Activated gamma-delta T cell treated with anti-CD3 and anti-CD28 coated beads, Interleukin-2, amount 50 U/mL, for 16 hours (primary cell): ENCODE measurements around the gene ZNF532.
"Not testable (repeated sequence)": the region's sequence is repeated elsewhere in the genome, so short reads cannot be mapped to it uniquely, and the experiment has no call there.

ENCODE experiments used
- DNase-seq: peaks from one replicate; pipeline ENCODE4 v3.0.0-alpha.2; 2020; ENCODE audit warnings: low read depth

Gene ZNF532

GRCh38 chr18:58864146-58865032 lies at the start of gene ZNF532:
ZNF532 (plus strand) TSS chr18:58864877. CDS start in a region left out here.
- DNase-seq = no peak

- DNase-seq = no peak
These were observed 45.6 kb upstream of the ZNF532 start for GRCh38 chr18:58819051-58819450.

GRCh38 chr18:58820251-58820650 lies 44.4 kb upstream of the ZNF532 start:
- DNase-seq = no peak

- no peak for DNase-seq
These were observed 41.7 kb upstream of the ZNF532 start for GRCh38 chr18:58822944-58823343.

GRCh38 chr18:58823412-58823811 lies 41.3 kb upstream of the ZNF532 start:
- DNase-seq = no peak

- DNase-seq = not testable (repeated sequence)
These were observed 37.8 kb upstream of the ZNF532 start for GRCh38 chr18:58826926-58827325.

- DNase-seq = no peak
These were observed 37.2 kb upstream of the ZNF532 start for GRCh38 chr18:58827428-58827827.

- no peak for DNase-seq
These were observed 36.8 kb upstream of the ZNF532 start for GRCh38 chr18:58827886-58828285.

GRCh38 chr18:58828399-58829121 lies 36.1 kb upstream of the ZNF532 start:
- DNase-seq = no peak

- no peak for DNase-seq
These were observed 35.4 kb upstream of the ZNF532 start for GRCh38 chr18:58829263-58829662.

GRCh38 chr18:58829886-58830285 lies 34.8 kb upstream of the ZNF532 start:
- DNase-seq = not testable (repeated sequence)

GRCh38 chr18:58831606-58832005 lies 33.1 kb upstream of the ZNF532 start:
- no peak for DNase-seq

GRCh38 chr18:58838165-58838860 lies 26.4 kb upstream of the ZNF532 start:
- DNase-seq = no peak

- DNase-seq = no peak
These were observed 25.7 kb upstream of the ZNF532 start for GRCh38 chr18:58838946-58839345.

GRCh38 chr18:58842978-58843687 lies 21.5 kb upstream of the ZNF532 start:
- DNase-seq = no peak

GRCh38 chr18:58843688-58844035 lies 21.0 kb upstream of the ZNF532 start:
- no peak for DNase-seq

- DNase-seq = no peak
These were observed 19.8 kb upstream of the ZNF532 start for GRCh38 chr18:58844871-58845270.

GRCh38 chr18:58845928-58846724 lies 18.6 kb upstream of the ZNF532 start:
- no peak for DNase-seq

GRCh38 chr18:58847383-58848071 lies 17.1 kb upstream of the ZNF532 start:
- DNase-seq = no peak

GRCh38 chr18:58848685-58849084 lies 16.0 kb upstream of the ZNF532 start:
- no peak for DNase-seq
